ENCODE data around the gene TTLL5. TPM values are rescaled to one million over a fixed set of nuclear protein-coding genes. Genes with fewer than 3 reads are reported as not detected.

TTLL5 gene
- polyA plus RNA-seq, 1 of the 3 experiments (the other 2 are of a cell fraction): 9.6 TPM

- Histone ChIP-seq H3K27me3 (ENCODE audit: insufficient read depth) (no peaks in the 10 kb centered on the region), H4K20me1 (ENCODE audit: insufficient read depth) (no peaks in the 10 kb centered on the region), H3K9me3 (no peaks in the 10 kb centered on the region), H3K4me3 (ENCODE audit: low read depth in 2 of 2, low read length in 1 of 2) (no peak overlapping the region), H3K9me2 (no peaks in the 10 kb centered on the region), H3F3A (replicated peaks; ENCODE audit: insufficient read depth) (no peaks in the 10 kb centered on the region), H3K36me3 (replicated peaks in 1 of 2; ENCODE audit: control insufficient read depth in 1 of 2, insufficient read depth in 2 of 2, low read length in 1 of 2) (peaks cover 26 to 82% of the 10 kb centered on the region in 2 experiments), H3K4me1 (ENCODE audit: control insufficient read depth in 1 of 2, insufficient read depth in 2 of 2, low read depth in 1 of 2, low read length in 1 of 2) (peaks cover 0 to under 1% of the 10 kb centered on the region in 2 experiments; a peak in 1 of 4 replicates), H3K27ac (ENCODE audit: low read depth in 2 of 2, low read length in 1 of 2) (no peak overlapping the region), H3K79me2 (ENCODE audit: insufficient read depth) (no peaks in the 10 kb centered on the region), H2AFZ (ENCODE audit: low read depth) (no peak overlapping the region), H3K9ac (no peak overlapping the region), H3K4me2 (no peak overlapping the region)
- CTCF ChIA-PET: interaction anchor here (1.8 to 3.1 kb wide), 2 partner anchors 13 to 14 kb away, joined by 11 read pairs; partner anchors contain the start of gene TGFB3
- DNase-seq: no peak
- POLR2A ChIA-PET: interaction anchor here (1.6 kb wide), 1 partner anchor 14 kb away, joined by 3 read pairs; no protein-coding TSS in a partner anchor
- WGBS (ENCODE audit: low lambda C conversion rate): 94% methylated on average over 17 of the region's 17 CpGs
- TF ChIP-seq MAX (IDR thresholded peaks at IDR 0.05; ENCODE audit: low read depth) (no peak), NFIC (IDR thresholded peaks at IDR 0.05; ENCODE audit: borderline replicate concordance) (no peak), USF2 (IDR thresholded peaks at IDR 0.05; ENCODE audit: borderline replicate concordance, low read depth, low read length) (no peak), SIN3A (IDR thresholded peaks at IDR 0.05; ENCODE audit: borderline replicate concordance, low read depth, low read length) (no peak), TEAD4 (IDR thresholded peaks at IDR 0.05; ENCODE audit: borderline replicate concordance, insufficient read depth) (no peak)
Observed at GRCh38 chr14:75995372-75996041, 334.5 kb downstream of the TTLL5 start.

GRCh38 chr14:75996488-75996887, 335.4 kb downstream of the TTLL5 start:
- no peak overlapping the region for H3K27ac ChIP-seq (ENCODE audit: low read depth in 2 of 2, low read length in 1 of 2)
- CTCF ChIA-PET: interaction anchor here (1.8 to 3.1 kb wide), 2 partner anchors 14 to 285 kb away, joined by 4 to 11 read pairs; partner anchors contain the start of gene TGFB3
- TF ChIP-seq GABPA (IDR thresholded peaks at IDR 0.05; ENCODE audit: low read depth): no peak
- no peak for TF ChIP-seq TEAD4 (IDR thresholded peaks at IDR 0.05; ENCODE audit: borderline replicate concordance, insufficient read depth)
- no peak for TF ChIP-seq ELF1 (IDR thresholded peaks at IDR 0.05)
- TF ChIP-seq FOSL2 (IDR thresholded peaks at IDR 0.05; ENCODE audit: borderline replicate concordance, low read depth): no peak
- TF ChIP-seq TAF1 (IDR thresholded peaks at IDR 0.05; ENCODE audit: borderline replicate concordance, low read depth, low read length): no peak
- no peak for TF ChIP-seq RXRA (IDR thresholded peaks at IDR 0.05; ENCODE audit: borderline replicate concordance, low read depth)
- TF ChIP-seq CHD2 (IDR thresholded peaks at IDR 0.05; ENCODE audit: low read length, partially characterized antibody): no peak
- TF ChIP-seq TCF12 (IDR thresholded peaks at IDR 0.05): no peak
- no peak for TF ChIP-seq SIN3A (IDR thresholded peaks at IDR 0.05; ENCODE audit: borderline replicate concordance, low read depth, low read length)
- TF ChIP-seq RCOR1 (IDR thresholded peaks at IDR 0.05; ENCODE audit: low read length): no peak
- no peak for TF ChIP-seq FOXJ3 (CRISPR knock-in tag; IDR thresholded peaks at IDR 0.05)
- TF ChIP-seq GATA2 (CRISPR knock-in tag; IDR thresholded peaks at IDR 0.05): no peak
- TF ChIP-seq REST (IDR thresholded peaks at IDR 0.05; ENCODE audit: low read depth, low read length): no peak
- TF ChIP-seq PBX3 (IDR thresholded peaks at IDR 0.05): no peak
- TF ChIP-seq MAX (IDR thresholded peaks at IDR 0.05; ENCODE audit: low read depth): no peak
- TF ChIP-seq SMC3 (IDR thresholded peaks at IDR 0.05; ENCODE audit: low read depth, low read length): no peak
- TF ChIP-seq MXI1 (IDR thresholded peaks at IDR 0.05; ENCODE audit: low read depth, low read length): no peak
- no peak for TF ChIP-seq USF1 (IDR thresholded peaks at IDR 0.05; ENCODE audit: borderline replicate concordance, low read depth)

More at GRCh38 chr14:75996488-75996887, 335.4 kb downstream of the TTLL5 start:
- Histone ChIP-seq H3K79me2 (ENCODE audit: insufficient read depth) (no peaks in the 10 kb centered on the region), H3K9me3 (no peaks in the 10 kb centered on the region), H3K4me2 (no peak overlapping the region), H2AFZ (ENCODE audit: low read depth) (no peak overlapping the region), H3K27me3 (ENCODE audit: insufficient read depth) (no peaks in the 10 kb centered on the region), H3K9me2 (no peaks in the 10 kb centered on the region), H3K4me3 (ENCODE audit: low read depth in 2 of 2, low read length in 1 of 2) (no peak overlapping the region), H3K36me3 (replicated peaks in 1 of 2; ENCODE audit: control insufficient read depth in 1 of 2, insufficient read depth in 2 of 2, low read length in 1 of 2) (peaks cover 22 to 90% of the 10 kb centered on the region in 2 experiments), H4K20me1 (ENCODE audit: insufficient read depth) (no peaks in the 10 kb centered on the region), H3K9ac (no peak overlapping the region), H3F3A (replicated peaks; ENCODE audit: insufficient read depth) (no peaks in the 10 kb centered on the region), H3K4me1 (ENCODE audit: control insufficient read depth in 1 of 2, insufficient read depth in 2 of 2, low read depth in 1 of 2, low read length in 1 of 2) (no peaks in the 10 kb centered on the region)
- no peak for DNase-seq
- WGBS (ENCODE audit: low lambda C conversion rate): 47% methylated on average over 1 of the region's 1 CpG
- POLR2A ChIA-PET: no interaction called here

All from SK-N-SH (cell line).